Activated CD4-positive, alpha-beta memory T cell treated with anti-CD3 and anti-CD28 coated beads, Interleukin-2, amount 10 ng/mL, durations not matched to agents 7 days and 5 days (primary cell): ENCODE data around the gene RNF181. TPM values are rescaled to one million over a fixed set of nuclear protein-coding genes. Genes with fewer than 3 reads are reported as not detected.
"Not testable (repeated sequence)": the region's sequence is repeated elsewhere in the genome, so short reads cannot be mapped to it uniquely, and the experiment has no call there.

ENCODE experiments used
- CTCF ChIA-PET: fragments of 350-600 bp; sonication (Branson Sonifier 250); formaldehyde crosslinking; loops from one replicate; lab custom pipeline; 2021; ENCODE audit warnings: antibody characterized with exemption, inconsistent platforms; lab: Charles Lee
- POLR2A ChIA-PET: fragments of 350-600 bp; sonication (Branson Sonifier 250); formaldehyde crosslinking; loops from one replicate; lab custom pipeline; 2021; ENCODE audit warnings: antibody characterized with exemption; lab: Charles Lee
- DNase-seq: peaks from one replicate; pipeline ENCODE4 v3.0.0-alpha.2; 2020
- H3K27ac Mint-ChIP-seq: one replicate; pipeline ENCODE4 v1.8.0; 2021; ENCODE audit warnings: mild to moderate bottlenecking, mixed read lengths
- H3K27me3 Mint-ChIP-seq: one replicate; pipeline ENCODE4 v1.8.0; 2021; ENCODE audit warnings: mixed read lengths
- H3K36me3 Mint-ChIP-seq: one replicate; pipeline ENCODE4 v1.8.0; 2021; ENCODE audit warnings: low read depth, mixed read lengths
- H3K4me1 Mint-ChIP-seq: one replicate; pipeline ENCODE4 v1.8.0; 2021; ENCODE audit warnings: mixed read lengths
- H3K4me3 Mint-ChIP-seq: one replicate; pipeline ENCODE4 v1.8.0; 2021; ENCODE audit warnings: mild to moderate bottlenecking, mixed read lengths
- H3K9me3 Mint-ChIP-seq: one replicate; pipeline ENCODE4 v1.8.0; 2021; ENCODE audit warnings: mixed read lengths
- total RNA-seq, 2 experiments: library from RNA; stranded (reverse); gene quantifications; one replicate each; pipeline ENCODE4 v1.2.3, GENCODE V29; 2021

Gene RNF181
- total RNA-seq, 2 experiments from 2014 or later = 117 to 121 TPM

GRCh38 chr2:85589181-85589580 is 6.4 kb upstream of the RNF181 start:
- POLR2A ChIA-PET = interaction anchor here (1.0 kb wide), 1 partner anchor 11 kb away, joined by 5 read pairs; no protein-coding TSS in a partner anchor
- no peak for DNase-seq
- no peak overlapping the region for H3K4me3 Mint-ChIP-seq
- H3K27me3 Mint-ChIP-seq = no peaks in the 10 kb centered on the region
- peaks cover 16% of the 10 kb centered on the region for H3K36me3 Mint-ChIP-seq
- H3K9me3 Mint-ChIP-seq = no peaks in the 10 kb centered on the region
- H3K27ac Mint-ChIP-seq = no peak overlapping the region
- CTCF ChIA-PET = no interaction called here
- peaks cover 42% of the 10 kb centered on the region for H3K4me1 Mint-ChIP-seq

GRCh38 chr2:85589982-85590791 is 5.4 kb upstream of the RNF181 start:
- ChIA-PET CTCF (interaction anchor here (1.4 to 1.5 kb wide), 2 partner anchors 10 to 38 kb away, joined by 3 read pairs; no protein-coding TSS in a partner anchor), POLR2A (interaction anchor here (0.7 to 1.4 kb wide), 4 partner anchors 10 to 52 kb away, joined by 3 to 4 read pairs (median 4); partner anchors contain the start of genes MAT2A and USP39)
- no peak for DNase-seq
- Mint-ChIP-seq H3K9me3 (no peaks in the 10 kb centered on the region), H3K27me3 (no peaks in the 10 kb centered on the region), H3K4me3 (no peak overlapping the region), H3K27ac (no peak overlapping the region), H3K4me1 (peaks cover 44% of the 10 kb centered on the region), H3K36me3 (peaks cover 14% of the 10 kb centered on the region)

DNA sequence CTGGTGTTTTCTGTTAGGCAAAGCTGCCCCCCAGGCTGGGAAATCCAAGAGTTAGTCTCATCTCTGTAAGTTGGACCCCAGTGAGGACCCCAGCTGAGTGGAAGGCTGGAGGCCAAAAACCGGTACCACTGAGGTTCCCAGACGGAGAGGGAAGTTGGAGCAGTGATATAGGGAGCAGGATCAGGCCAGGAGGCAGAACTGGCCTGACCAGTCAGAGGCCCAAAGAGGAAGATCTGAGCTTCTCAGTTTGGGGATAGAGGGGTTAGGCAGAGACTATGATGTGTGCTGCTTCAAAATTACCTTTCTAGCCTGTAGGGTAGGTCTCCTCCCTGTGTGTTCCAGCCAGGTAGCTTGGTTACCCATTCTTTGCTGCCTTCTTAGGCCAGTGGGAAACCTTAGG is 4.6 kb upstream of the RNF181 start:
- no peak for DNase-seq
- Mint-ChIP-seq H3K27me3 (no peaks in the 10 kb centered on the region), H3K4me3 (no peak overlapping the region), H3K9me3 (no peaks in the 10 kb centered on the region), H3K36me3 (peaks cover 16% of the 10 kb centered on the region), H3K4me1 (peaks cover 43% of the 10 kb centered on the region), H3K27ac (no peak overlapping the region)
- ChIA-PET POLR2A (interaction anchor here (0.7 to 1.4 kb wide), 4 partner anchors 9 to 52 kb away, joined by 3 to 4 read pairs (median 4); partner anchors contain the start of genes MAT2A and USP39), CTCF (interaction anchor here (1.3 to 1.5 kb wide), 3 partner anchors 9 to 39 kb away, joined by 3 read pairs; no protein-coding TSS in a partner anchor)

GRCh38 chr2:85591563-85591962 is 4.0 kb upstream of the RNF181 start:
- no peak overlapping the region for H3K27ac Mint-ChIP-seq
- no peak overlapping the region for H3K4me3 Mint-ChIP-seq
- H3K9me3 Mint-ChIP-seq = no peaks in the 10 kb centered on the region
- no peak for DNase-seq
- ChIA-PET POLR2A (interaction anchor here (1.1 to 1.4 kb wide), 2 partner anchors 10 to 53 kb away, joined by 3 to 4 read pairs; partner anchors contain the start of gene MAT2A), CTCF (interaction anchor here (1.3 kb wide), 1 partner anchor 15 kb away, joined by 3 read pairs; no protein-coding TSS in a partner anchor)
- peaks cover 17% of the 10 kb centered on the region for H3K36me3 Mint-ChIP-seq
- no peaks in the 10 kb centered on the region for H3K27me3 Mint-ChIP-seq
- H3K4me1 Mint-ChIP-seq = peaks cover 42% of the 10 kb centered on the region

GRCh38 chr2:85592299-85592698 is 3.2 kb upstream of the RNF181 start:
- H3K9me3 Mint-ChIP-seq, POLR2A ChIA-PET, H3K27ac Mint-ChIP-seq, DNase-seq, H3K4me3 Mint-ChIP-seq, H3K27me3 Mint-ChIP-seq: not testable (repeated sequence)
- Mint-ChIP-seq H3K4me1 (peaks cover 45% of the 10 kb centered on the region), H3K36me3 (peaks cover 22% of the 10 kb centered on the region)
- CTCF ChIA-PET = interaction anchor here (0.7 to 1.3 kb wide), 4 partner anchors 14 to 1196 kb away, joined by 3 read pairs; no protein-coding TSS in a partner anchor

- Mint-ChIP-seq H3K4me3 (peak overlapping the region; percentile 14), H3K27me3 (no peaks in the 10 kb centered on the region), H3K9me3 (no peaks in the 10 kb centered on the region), H3K4me1 (peaks cover 42% of the 10 kb centered on the region), H3K27ac (no peak overlapping the region), H3K36me3 (peaks cover 27% of the 10 kb centered on the region)
- ChIA-PET POLR2A (interaction anchor here (1.4 to 4.3 kb wide), 3 partner anchors 23 to 266 kb away, joined by 3 to 41 read pairs (median 18); partner anchors contain the start of genes TGOLN2 and USP39), CTCF (interaction anchor here (0.9 kb wide), 1 partner anchor 44 kb away, joined by 3 read pairs; no protein-coding TSS in a partner anchor)
- DNase-seq = no peak
Observed at GRCh38 chr2:85593023-85593422, 2.5 kb upstream of the RNF181 start.

DNA sequence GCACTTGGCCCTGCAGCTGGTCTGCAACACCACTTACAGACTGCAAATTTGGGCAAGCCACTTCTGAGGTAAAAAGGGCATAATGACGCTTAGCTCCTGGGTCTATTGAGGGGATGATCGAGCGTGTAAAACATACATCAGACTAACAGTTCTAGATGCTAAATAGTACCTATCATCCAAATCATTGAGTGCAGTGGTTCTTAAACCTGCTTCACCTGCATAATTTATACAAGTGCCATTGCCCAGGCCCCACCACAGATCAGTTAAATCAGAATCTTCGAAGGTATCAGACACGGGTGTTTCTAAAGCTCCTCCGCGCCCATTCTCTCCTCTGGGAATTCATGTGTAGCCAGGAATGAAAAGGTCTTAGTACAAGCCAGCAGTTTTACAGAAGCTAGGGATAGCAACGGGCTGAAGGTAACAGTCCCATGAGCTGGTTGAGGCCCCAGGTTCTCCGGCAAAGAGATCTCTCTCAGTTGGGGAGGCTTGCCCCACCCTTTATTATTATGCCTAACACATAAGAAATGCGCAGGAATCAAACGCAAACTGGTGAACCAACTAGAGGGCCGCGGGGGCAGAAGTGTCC is 737 bp upstream of the RNF181 start:
- Mint-ChIP-seq H3K36me3 (peaks cover 27% of the 10 kb centered on the region), H3K27me3 (no peaks in the 10 kb centered on the region), H3K9me3 (no peaks in the 10 kb centered on the region), H3K27ac (peak overlapping the region; percentile 90), H3K4me3 (peak overlapping the region; percentile 96), H3K4me1 (peaks cover 35% of the 10 kb centered on the region)
- ChIA-PET CTCF (interaction anchor here (1.0 to 2.3 kb wide), 4 partner anchors 11 to 175 kb away, joined by 3 to 11 read pairs (median 3); no protein-coding TSS in a partner anchor), POLR2A (interaction anchor here (0.7 to 4.3 kb wide), 24 partner anchors 8 to 267 kb away, joined by 3 to 41 read pairs (median 6); partner anchors contain the start of genes C2orf68, CAPG, MAT2A and RETSAT)
- DNase-seq = no peak

- Mint-ChIP-seq H3K9me3 (no peaks in the 10 kb centered on the region), H3K36me3 (peaks cover 22% of the 10 kb centered on the region), H3K4me3 (peak overlapping the region; percentile 96), H3K4me1 (peaks cover 32% of the 10 kb centered on the region), H3K27me3 (no peaks in the 10 kb centered on the region), H3K27ac (peak overlapping the region; percentile 90)
- ChIA-PET CTCF (interaction anchor here (1.0 to 2.3 kb wide), 4 partner anchors 9 to 176 kb away, joined by 3 to 11 read pairs (median 3); no protein-coding TSS in a partner anchor), POLR2A (interaction anchor here (0.7 to 4.3 kb wide), 22 partner anchors 7 to 846 kb away, joined by 3 to 41 read pairs (median 6); partner anchors contain the start of genes C2orf68, CAPG, MAT2A and SH2D6)
- no peak for DNase-seq
Observed at GRCh38 chr2:85596026-85596333, 435 bp downstream of the RNF181 start.

GRCh38 chr2:85596486-85597143 is 1.1 kb downstream of the RNF181 start:
- Mint-ChIP-seq H3K27ac (peak overlapping the region; percentile 35), H3K27me3 (no peaks in the 10 kb centered on the region), H3K36me3 (peaks cover 22% of the 10 kb centered on the region), H3K9me3 (no peaks in the 10 kb centered on the region), H3K4me1 (peaks cover 32% of the 10 kb centered on the region), H3K4me3 (peak overlapping the region; percentile 96)
- POLR2A ChIA-PET = interaction anchor here (0.5 to 4.3 kb wide), 16 partner anchors 9 to 845 kb away, joined by 3 to 41 read pairs (median 10); partner anchors contain the start of genes C2orf68, MAT2A, SH2D6 and TGOLN2
- no peak for DNase-seq
- CTCF ChIA-PET = interaction anchor here (0.7 to 2.3 kb wide), 2 partner anchors 11 to 41 kb away, joined by 3 to 11 read pairs; no protein-coding TSS in a partner anchor

GRCh38 chr2:85597241-85597640 is 1.7 kb downstream of the RNF181 start:
- peak overlapping the region; percentile 35 for H3K27ac Mint-ChIP-seq
- CTCF ChIA-PET = no interaction called here

DNA sequence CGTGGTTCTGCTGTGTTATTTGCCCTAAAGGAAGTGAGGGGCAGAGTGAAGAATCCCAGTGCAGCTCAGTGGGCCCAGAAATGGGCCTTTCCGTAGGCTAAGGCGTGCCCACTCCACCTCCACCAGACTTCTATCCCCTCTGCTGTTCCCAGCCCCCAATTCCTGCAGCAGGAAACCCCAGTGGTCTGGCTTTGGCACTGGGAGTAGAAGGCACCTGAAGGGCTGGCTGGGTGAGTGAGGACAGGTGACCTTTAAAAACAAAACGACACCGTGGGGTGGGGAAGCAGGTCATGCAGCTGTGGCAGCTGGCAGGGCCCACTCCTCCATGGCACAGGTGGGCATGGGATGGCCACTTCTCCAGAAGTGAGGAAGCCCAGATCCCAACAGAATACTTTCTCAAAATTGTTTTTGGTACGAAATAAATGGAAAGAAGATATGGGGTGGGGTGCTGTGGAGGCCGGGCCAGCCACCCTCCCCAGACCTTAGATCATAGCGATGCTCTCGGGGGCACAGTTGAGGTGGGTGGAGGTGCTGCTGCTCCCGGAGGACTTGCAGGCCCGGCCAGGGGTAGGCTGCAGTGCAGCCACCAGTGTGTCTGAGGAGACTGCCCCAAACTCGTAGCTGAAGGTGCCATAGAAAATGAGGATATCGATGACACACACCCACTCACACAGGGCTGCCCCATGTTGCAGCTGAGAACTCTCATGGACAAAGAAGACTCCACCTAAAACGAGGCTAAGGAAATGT is 3.2 kb downstream of the RNF181 start:
- ChIA-PET POLR2A (no interaction called here), CTCF (no interaction called here)
- H3K27ac Mint-ChIP-seq = no peak overlapping the region
- H3K4me1 Mint-ChIP-seq = peaks cover 37% of the 10 kb centered on the region
- H3K4me3 Mint-ChIP-seq = no peak overlapping the region
- H3K36me3 Mint-ChIP-seq = peaks cover 16% of the 10 kb centered on the region
- no peaks in the 10 kb centered on the region for H3K9me3 Mint-ChIP-seq
- no peak for DNase-seq
- peaks cover 2% of the 10 kb centered on the region for H3K27me3 Mint-ChIP-seq

More at GRCh38 chr2:85597241-85597640, 1.7 kb downstream of the RNF181 start:
- DNase-seq = no peak
- Mint-ChIP-seq H3K4me3 (peak overlapping the region; percentile 96), H3K9me3 (no peaks in the 10 kb centered on the region), H3K27me3 (no peaks in the 10 kb centered on the region), H3K36me3 (peaks cover 21% of the 10 kb centered on the region), H3K4me1 (peaks cover 36% of the 10 kb centered on the region)
- POLR2A ChIA-PET = interaction anchor here (0.5 to 4.3 kb wide), 9 partner anchors 13 to 845 kb away, joined by 3 to 40 read pairs (median 18); partner anchors contain the start of genes C2orf68, MAT2A, TGOLN2 and VAMP5
